GM19328 (cell line): ENCODE results near the gene EIF4A2.
A peak's percentile ranks its signal among the peaks of the same experiment; 100 is the strongest.
"Not testable (repeated sequence)": the region's sequence is repeated elsewhere in the genome, so short reads cannot be mapped to it uniquely, and the experiment has no call there.

Experiments
- ATAC-seq: cut with Tn5 transposase; IDR thresholded peaks from one replicate; pipeline ENCODE4 v1.9.1; 2021; ENCODE audit warnings: mild to moderate bottlenecking, moderate library complexity; ENCODE audit not compliant: unreplicated experiment

Gene EIF4A2

DNA sequence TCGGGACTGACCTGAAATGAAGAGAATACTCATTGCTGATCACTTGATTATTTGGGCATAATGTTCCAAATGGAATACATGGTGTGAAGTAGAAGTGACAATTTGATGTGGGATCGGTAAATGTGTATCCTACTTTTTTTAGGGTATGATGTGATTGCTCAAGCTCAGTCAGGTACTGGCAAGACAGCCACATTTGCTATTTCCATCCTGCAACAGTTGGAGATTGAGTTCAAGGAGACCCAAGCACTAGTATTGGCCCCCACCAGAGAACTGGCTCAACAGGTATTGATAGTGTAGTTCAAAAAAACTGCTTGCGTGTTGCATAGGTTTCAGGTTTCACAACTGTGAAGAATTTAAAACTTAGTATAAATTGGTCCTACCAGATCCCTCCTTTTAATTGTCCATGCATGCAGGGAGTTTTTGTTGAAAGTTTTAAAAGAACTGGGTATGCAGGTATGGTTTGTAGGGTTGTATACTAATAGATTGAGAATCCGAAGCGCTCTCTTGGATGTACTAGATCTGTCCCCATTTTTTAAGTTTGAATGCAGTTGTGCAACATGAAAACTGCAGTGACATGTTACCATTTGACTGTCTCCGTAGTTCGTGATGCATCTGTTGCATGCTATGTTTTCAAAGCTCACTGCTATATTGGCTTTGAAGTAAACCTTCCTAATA, 1.6 kb downstream of the EIF4A2 start:
- no peak for ATAC-seq

DNA sequence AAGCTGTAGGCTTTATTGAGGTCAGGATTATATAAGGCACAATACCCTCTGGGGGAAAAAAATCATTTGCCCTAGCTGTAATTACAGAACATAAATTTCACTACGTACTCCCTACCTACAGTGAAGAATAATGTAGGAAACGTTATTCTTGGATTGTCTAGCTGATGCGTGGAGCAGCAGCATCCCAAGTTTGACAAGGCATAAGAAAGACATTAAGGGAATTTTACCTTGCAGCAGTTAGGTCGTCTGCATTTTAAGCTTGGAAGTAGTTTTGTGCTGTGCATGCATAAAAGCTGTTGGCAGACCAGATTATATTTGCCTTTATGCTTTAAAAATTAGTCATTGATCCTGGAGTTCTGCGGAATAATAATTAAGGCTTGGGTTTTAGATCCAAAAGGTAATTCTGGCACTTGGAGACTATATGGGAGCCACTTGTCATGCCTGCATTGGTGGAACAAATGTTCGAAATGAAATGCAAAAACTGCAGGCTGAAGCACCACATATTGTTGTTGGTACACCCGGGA, 2.2 kb downstream of the EIF4A2 start:
- no peak for ATAC-seq

DNA sequence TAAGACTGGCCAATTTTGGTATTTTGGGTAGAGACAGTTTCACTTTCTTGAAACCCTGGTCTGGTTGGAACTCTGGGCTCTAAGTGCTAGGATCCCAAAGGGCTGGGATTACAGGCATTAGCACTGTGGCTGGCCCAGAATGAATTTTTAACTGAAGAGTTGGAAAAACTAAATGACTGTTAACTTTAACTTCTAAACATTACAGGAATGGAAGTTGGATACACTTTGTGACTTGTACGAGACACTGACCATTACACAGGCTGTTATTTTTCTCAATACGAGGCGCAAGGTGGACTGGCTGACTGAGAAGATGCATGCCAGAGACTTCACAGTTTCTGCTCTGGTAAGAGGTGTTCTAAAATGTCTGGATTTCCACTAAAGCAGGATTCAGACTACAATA, 3.5 kb downstream of the EIF4A2 start:
- ATAC-seq: no peak

DNA sequence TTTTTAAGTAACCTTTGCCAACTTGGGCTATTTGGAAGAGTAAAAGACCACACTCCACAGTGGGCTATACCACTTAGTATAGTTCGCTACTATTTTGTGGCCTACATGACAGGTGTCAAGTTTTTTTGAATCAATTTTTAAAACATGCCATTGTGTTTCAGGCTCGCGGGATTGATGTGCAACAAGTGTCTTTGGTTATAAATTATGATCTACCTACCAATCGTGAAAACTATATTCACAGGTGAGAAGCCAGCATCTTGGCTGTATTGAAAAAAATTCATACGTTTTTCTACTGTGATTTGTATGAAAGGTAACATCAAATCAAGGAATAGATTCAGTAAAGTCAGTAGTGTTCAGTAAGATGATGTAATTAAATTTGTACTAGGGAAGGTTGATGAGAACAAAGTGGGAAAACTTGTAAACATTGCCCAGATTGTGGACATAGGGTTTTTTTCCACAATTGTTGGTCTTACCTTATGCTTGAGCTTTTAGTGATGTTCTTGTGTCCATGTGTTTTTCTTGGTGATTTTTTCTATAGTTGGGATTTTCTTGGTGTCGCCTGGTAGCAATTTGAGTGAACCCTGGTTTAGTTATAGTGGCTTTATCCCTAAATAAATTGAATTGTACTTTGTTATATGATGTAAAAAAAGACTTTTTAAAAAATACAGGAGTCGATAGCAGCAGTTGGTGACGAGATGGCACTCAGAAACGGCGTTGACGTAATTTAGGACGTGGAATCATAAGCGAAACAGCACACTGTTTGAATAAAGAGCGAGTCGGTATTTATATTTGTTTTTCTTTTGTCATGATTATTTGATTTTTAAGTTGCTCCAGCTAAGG, 4.5 kb downstream of the EIF4A2 start:
- no peak for ATAC-seq

- no peak for ATAC-seq
These were observed 5.3 kb downstream of the EIF4A2 start for GRCh38 chr3:186788482-186789370.

- no peak for ATAC-seq
These were observed 6.3 kb downstream of the EIF4A2 start for GRCh38 chr3:186789554-186790260.

GRCh38 chr3:186790261-186790981, 7.0 kb downstream of the EIF4A2 start:
- no peak for ATAC-seq

GRCh38 chr3:186798239-186798874, 15.0 kb downstream of the EIF4A2 start:
- ATAC-seq: no peak

- ATAC-seq: no peak
These were observed 16.9 kb downstream of the EIF4A2 start for GRCh38 chr3:186800285-186800684.

GRCh38 chr3:186802701-186803100, 19.3 kb downstream of the EIF4A2 start:
- ATAC-seq: no peak

GRCh38 chr3:186803447-186803846, 20.1 kb downstream of the EIF4A2 start:
- not testable (repeated sequence) for ATAC-seq

DNA sequence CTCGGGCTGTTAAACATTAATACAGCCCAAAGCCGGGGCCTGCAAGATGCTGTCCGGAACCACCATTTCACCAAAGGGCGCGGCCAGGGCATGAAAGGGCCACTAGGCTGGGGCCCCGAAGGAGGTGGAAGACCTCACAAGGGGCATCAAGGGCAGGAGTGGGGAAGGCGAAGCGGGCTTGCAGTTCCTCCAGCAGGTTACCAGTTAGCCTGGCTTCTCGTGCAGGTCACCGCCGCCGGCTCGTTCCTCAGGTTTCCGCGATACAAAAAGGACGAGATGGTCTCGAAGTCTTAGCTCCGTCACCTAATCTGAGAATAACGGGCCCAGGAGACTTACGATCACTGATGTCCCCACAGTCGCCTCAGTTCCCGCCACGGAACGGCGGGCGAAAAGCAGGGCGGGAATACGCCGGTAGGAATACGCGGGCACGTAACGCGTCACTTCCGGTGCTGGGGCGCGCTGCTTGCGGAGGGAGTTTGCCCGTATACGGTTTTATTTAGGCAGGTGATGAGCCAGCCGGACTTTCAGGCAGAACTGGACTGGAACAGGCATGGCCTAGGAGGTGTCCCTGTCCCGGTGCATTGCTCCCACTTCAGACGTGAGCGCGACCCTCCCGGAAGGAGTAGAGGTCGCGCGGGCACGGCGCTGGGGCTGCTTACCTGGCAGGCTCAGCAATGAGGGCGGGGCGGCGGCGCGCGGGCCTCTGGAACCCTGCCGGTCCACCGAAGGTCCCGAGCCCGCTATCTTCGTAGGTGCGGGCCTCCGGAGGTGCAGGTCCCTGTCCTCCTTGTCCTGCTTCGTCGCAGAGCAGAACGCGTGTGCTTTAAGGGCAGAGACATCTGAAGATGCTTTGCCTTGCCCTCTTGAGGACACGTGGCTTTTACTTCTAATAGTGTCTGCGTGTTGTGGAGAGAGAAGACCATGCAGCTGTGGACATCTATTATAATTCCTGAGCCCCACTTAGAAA, 23.0 kb downstream of the EIF4A2 start, which contains the start of gene RFC4:
TSS of gene RFC4 (minus strand) at position 394 of the 967 bp plus-strand sequence. CDS start 1,769 bp downstream, outside the sequence.
- ATAC-seq: peak; percentile 91

GRCh38 chr3:186807231-186807630, 23.9 kb downstream of the EIF4A2 start:
- no peak for ATAC-seq

GRCh38 chr3:186810336-186810996, 27.1 kb downstream of the EIF4A2 start:
- ATAC-seq: no peak

- not testable (repeated sequence) for ATAC-seq
These were observed 27.9 kb downstream of the EIF4A2 start for GRCh38 chr3:186811313-186811712.

- no peak for ATAC-seq
These were observed 30.7 kb downstream of the EIF4A2 start for GRCh38 chr3:186814100-186814499.

- no peak for ATAC-seq
These were observed 32.1 kb downstream of the EIF4A2 start for GRCh38 chr3:186815435-186815834.
